Loucy (cell line): ENCODE results near the gene TOMM6.

Experiments used
- EZH2phosphoT487 ChIP-seq: fragments of 200-600 bp; IDR thresholded peaks from 2 replicates; pipeline ENCODE4 v1.6.1; 2018; ENCODE audit warnings: antibody characterized with exemption, mild to moderate bottlenecking, moderate library complexity, borderline replicate concordance
- TF ChIP-seq, protein P1 (sequence below): fragments of 200-600 bp; sonication (generic); conservative IDR thresholded peaks from 2 replicates; pipeline ENCODE4 v1.5.1; 2014; ENCODE audit warnings: mild to moderate bottlenecking, antibody characterized with exemption, low read length

DNA sequence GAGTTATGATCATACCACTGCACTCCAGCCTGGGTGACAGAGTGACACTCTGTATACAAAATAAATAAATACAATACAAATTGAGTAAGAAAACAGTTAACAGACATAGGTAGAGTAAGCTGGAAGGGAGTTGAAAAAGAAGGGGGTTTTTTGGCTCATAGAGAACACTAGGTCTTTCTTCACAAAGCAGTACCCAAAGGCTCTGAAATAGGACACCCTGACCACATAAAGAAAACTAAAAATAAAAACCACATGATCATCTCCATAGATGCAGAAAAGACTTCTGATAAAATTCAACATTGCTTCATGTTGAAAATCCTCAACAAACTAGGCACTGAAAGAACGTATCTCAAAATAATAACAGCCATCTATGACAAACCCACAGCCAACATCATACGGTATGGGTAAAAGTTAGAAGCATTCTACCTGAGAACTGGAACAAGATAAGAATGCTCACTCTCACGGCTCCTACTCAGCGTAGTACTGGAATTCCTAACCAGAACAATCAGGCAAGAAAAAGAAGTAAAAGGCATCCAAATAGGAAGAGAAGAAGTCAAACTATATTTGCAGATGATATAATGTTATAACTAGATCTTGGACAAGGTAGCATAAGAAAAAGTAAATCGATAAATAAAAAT lies 48.6 kb downstream of the TOMM6 start:
- TF ChIP-seq, protein P1, sequence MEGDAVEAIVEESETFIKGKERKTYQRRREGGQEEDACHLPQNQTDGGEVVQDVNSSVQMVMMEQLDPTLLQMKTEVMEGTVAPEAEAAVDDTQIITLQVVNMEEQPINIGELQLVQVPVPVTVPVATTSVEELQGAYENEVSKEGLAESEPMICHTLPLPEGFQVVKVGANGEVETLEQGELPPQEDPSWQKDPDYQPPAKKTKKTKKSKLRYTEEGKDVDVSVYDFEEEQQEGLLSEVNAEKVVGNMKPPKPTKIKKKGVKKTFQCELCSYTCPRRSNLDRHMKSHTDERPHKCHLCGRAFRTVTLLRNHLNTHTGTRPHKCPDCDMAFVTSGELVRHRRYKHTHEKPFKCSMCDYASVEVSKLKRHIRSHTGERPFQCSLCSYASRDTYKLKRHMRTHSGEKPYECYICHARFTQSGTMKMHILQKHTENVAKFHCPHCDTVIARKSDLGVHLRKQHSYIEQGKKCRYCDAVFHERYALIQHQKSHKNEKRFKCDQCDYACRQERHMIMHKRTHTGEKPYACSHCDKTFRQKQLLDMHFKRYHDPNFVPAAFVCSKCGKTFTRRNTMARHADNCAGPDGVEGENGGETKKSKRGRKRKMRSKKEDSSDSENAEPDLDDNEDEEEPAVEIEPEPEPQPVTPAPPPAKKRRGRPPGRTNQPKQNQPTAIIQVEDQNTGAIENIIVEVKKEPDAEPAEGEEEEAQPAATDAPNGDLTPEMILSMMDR: no peak
- no peak for TF ChIP-seq EZH2phosphoT487
